ENCODE results near the gene ESR2. TPM values are rescaled to one million over a fixed set of nuclear protein-coding genes. Genes with fewer than 3 reads are reported as not detected.

Gene ESR2
- polyA plus RNA-seq, 1 of the 3 experiments (the other 2 are of a cell fraction) = 0.03 TPM

DNA sequence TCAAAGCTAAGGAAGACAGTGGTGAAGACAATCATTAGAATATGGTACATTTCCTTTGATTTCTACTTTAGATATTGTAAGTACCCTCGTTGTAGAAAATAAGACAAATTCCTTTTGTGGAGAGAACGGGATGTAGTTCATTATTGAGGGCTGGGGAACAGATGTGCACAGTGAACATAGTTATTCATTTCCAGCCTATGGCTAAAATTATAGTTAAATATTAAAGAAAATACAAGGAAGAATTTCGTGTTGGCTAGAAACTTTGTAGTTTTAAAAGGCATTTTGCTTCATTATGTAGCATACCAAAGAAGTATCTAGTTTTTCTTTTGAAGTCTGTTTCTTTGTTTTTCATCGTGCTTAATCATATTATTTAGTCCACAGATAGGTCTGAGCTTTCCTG, 201.8 kb downstream of the ESR2 start:
- H3K9ac ChIP-seq = no peak overlapping the region
- TF ChIP-seq SIN3A (IDR thresholded peaks at IDR 0.05; ENCODE audit: borderline replicate concordance, low read depth, low read length) = no peak
- TF ChIP-seq, protein P1, sequence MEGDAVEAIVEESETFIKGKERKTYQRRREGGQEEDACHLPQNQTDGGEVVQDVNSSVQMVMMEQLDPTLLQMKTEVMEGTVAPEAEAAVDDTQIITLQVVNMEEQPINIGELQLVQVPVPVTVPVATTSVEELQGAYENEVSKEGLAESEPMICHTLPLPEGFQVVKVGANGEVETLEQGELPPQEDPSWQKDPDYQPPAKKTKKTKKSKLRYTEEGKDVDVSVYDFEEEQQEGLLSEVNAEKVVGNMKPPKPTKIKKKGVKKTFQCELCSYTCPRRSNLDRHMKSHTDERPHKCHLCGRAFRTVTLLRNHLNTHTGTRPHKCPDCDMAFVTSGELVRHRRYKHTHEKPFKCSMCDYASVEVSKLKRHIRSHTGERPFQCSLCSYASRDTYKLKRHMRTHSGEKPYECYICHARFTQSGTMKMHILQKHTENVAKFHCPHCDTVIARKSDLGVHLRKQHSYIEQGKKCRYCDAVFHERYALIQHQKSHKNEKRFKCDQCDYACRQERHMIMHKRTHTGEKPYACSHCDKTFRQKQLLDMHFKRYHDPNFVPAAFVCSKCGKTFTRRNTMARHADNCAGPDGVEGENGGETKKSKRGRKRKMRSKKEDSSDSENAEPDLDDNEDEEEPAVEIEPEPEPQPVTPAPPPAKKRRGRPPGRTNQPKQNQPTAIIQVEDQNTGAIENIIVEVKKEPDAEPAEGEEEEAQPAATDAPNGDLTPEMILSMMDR (IDR thresholded peaks at IDR 0.05) = no peak
- no peaks in the 10 kb centered on the region for H3K27me3 ChIP-seq (ENCODE audit: insufficient read depth)
- H3K79me2 ChIP-seq (ENCODE audit: insufficient read depth) = no peaks in the 10 kb centered on the region
- no peak for DNase-seq
- peaks cover 5 to 8% of the 10 kb centered on the region in 2 experiments for H3K36me3 ChIP-seq (replicated peaks in 1 of 2; ENCODE audit: control insufficient read depth in 1 of 2, insufficient read depth in 2 of 2, low read length in 1 of 2)
- H3K9me3 ChIP-seq = no peaks in the 10 kb centered on the region
- no peak overlapping the region for H3K4me2 ChIP-seq
- no peaks in the 10 kb centered on the region for H4K20me1 ChIP-seq (ENCODE audit: insufficient read depth)
- H2AFZ ChIP-seq (ENCODE audit: low read depth) = no peak overlapping the region
- H3F3A ChIP-seq (replicated peaks; ENCODE audit: insufficient read depth) = no peaks in the 10 kb centered on the region
- no peaks in the 10 kb centered on the region for H3K4me1 ChIP-seq (ENCODE audit: control insufficient read depth in 1 of 2, insufficient read depth in 2 of 2, low read depth in 1 of 2, low read length in 1 of 2)
- no peak overlapping the region for H3K4me3 ChIP-seq (ENCODE audit: low read depth in 2 of 2, low read length in 1 of 2)
- ChIA-PET CTCF (no interaction called here), POLR2A (no interaction called here)
- 64% methylated on average over 4 of the region's 4 CpGs for WGBS (ENCODE audit: low lambda C conversion rate)
- no peaks in the 10 kb centered on the region for H3K9me2 ChIP-seq
- H3K27ac ChIP-seq (ENCODE audit: low read depth in 2 of 2, low read length in 1 of 2) = no peak overlapping the region

DNA sequence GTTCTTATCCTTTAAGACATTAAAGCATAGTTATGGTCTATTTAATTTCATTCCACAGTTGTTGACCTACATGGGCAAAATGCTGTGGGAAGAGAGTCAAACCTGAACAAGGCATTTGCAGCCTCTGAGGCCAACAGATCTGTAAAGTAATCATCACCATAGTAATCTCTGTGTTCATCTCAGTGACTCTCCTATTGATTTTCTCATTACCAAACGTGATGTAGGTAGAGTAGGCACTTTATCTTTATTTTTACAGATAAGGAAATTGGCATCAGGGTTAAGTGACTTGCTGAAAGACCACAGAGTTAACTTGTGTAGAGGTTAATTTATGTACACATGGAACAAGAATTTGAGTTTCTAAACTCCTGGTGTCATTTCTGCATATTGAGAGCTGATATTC, 203.0 kb downstream of the ESR2 start:
- ChIA-PET CTCF (no interaction called here), POLR2A (no interaction called here)
- 64% methylated on average over 1 of the region's 1 CpG for WGBS (ENCODE audit: low lambda C conversion rate)
- Histone ChIP-seq H3K9ac (no peak overlapping the region), H3K9me2 (no peaks in the 10 kb centered on the region), H3K36me3 (replicated peaks in 1 of 2; ENCODE audit: control insufficient read depth in 1 of 2, insufficient read depth in 2 of 2, low read length in 1 of 2) (peaks cover 5 to 8% of the 10 kb centered on the region in 2 experiments), H4K20me1 (ENCODE audit: insufficient read depth) (no peaks in the 10 kb centered on the region), H3K79me2 (ENCODE audit: insufficient read depth) (no peaks in the 10 kb centered on the region), H3K27ac (ENCODE audit: low read depth in 2 of 2, low read length in 1 of 2) (no peak overlapping the region), H3F3A (replicated peaks; ENCODE audit: insufficient read depth) (no peaks in the 10 kb centered on the region), H2AFZ (ENCODE audit: low read depth) (no peak overlapping the region), H3K4me3 (ENCODE audit: low read depth in 2 of 2, low read length in 1 of 2) (no peak overlapping the region), H3K9me3 (no peaks in the 10 kb centered on the region), H3K27me3 (ENCODE audit: insufficient read depth) (no peaks in the 10 kb centered on the region), H3K4me2 (no peak overlapping the region), H3K4me1 (ENCODE audit: control insufficient read depth in 1 of 2, insufficient read depth in 2 of 2, low read depth in 1 of 2, low read length in 1 of 2) (no peaks in the 10 kb centered on the region)
- TF ChIP-seq FOXM1 (IDR thresholded peaks at IDR 0.05; ENCODE audit: low read depth) (no peak), NRF1 (IDR thresholded peaks at IDR 0.05; ENCODE audit: low read depth, low read length) (no peak), ELF1 (IDR thresholded peaks at IDR 0.05) (no peak), SIN3A (IDR thresholded peaks at IDR 0.05; ENCODE audit: borderline replicate concordance, low read depth, low read length) (no peak)
- DNase-seq = no peak

DNA sequence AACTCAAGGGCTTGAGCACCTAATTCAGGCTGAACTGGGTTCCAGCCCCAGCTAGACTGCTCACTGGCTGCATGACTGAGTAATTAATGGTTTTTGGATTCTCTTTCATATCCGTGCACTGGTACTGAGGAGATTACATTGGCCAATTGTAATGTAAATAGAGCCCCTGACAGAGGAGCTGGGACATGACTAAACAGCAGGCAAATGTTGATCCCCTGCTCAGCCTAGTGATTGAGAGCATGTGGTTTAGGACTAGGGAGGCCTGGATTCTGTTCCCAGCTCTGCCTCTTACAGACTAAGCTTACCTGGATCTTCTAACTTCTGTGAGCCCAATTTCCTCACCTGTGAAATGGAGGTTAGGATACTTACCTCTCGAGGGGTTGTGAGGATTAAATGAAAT, 204.3 kb downstream of the ESR2 start:
- ChIA-PET CTCF (no interaction called here), POLR2A (no interaction called here)
- H3K4me1 ChIP-seq (ENCODE audit: control insufficient read depth in 1 of 2, insufficient read depth in 2 of 2, low read depth in 1 of 2, low read length in 1 of 2) = no peaks in the 10 kb centered on the region

More for the DNA sequence above, 204.3 kb downstream of the ESR2 start:
- no peaks in the 10 kb centered on the region for H3K9me3 ChIP-seq
- no peak overlapping the region for H3K4me2 ChIP-seq
- WGBS (ENCODE audit: low lambda C conversion rate) = 88% methylated on average over 2 of the region's 2 CpGs
- H4K20me1 ChIP-seq (ENCODE audit: insufficient read depth) = no peaks in the 10 kb centered on the region
- DNase-seq = no peak
- no peak overlapping the region for H3K27ac ChIP-seq (ENCODE audit: low read depth in 2 of 2, low read length in 1 of 2)
- no peak overlapping the region for H3K4me3 ChIP-seq (ENCODE audit: low read depth in 2 of 2, low read length in 1 of 2)
- no peak overlapping the region for H2AFZ ChIP-seq (ENCODE audit: low read depth)
- TF ChIP-seq, protein P1 (IDR thresholded peaks at IDR 0.05) = no peak
- TF ChIP-seq SIN3A (IDR thresholded peaks at IDR 0.05; ENCODE audit: borderline replicate concordance, low read depth, low read length) (no peak), GATA2 (CRISPR knock-in tag; IDR thresholded peaks at IDR 0.05) (no peak), EZH2phosphoT487 (IDR thresholded peaks at IDR 0.05; ENCODE audit: borderline replicate concordance, low read depth) (no peak), TAF1 (IDR thresholded peaks at IDR 0.05; ENCODE audit: borderline replicate concordance, low read depth, low read length) (no peak), RAD21 (IDR thresholded peaks at IDR 0.05; ENCODE audit: low read length) (no peak), MEF2A (IDR thresholded peaks at IDR 0.05; ENCODE audit: borderline replicate concordance, low read depth) (no peak)
- no peak overlapping the region for H3K9ac ChIP-seq
- H3K36me3 ChIP-seq (replicated peaks in 1 of 2; ENCODE audit: control insufficient read depth in 1 of 2, insufficient read depth in 2 of 2, low read length in 1 of 2) = peaks cover 5 to 8% of the 10 kb centered on the region in 2 experiments
- H3K9me2 ChIP-seq = no peaks in the 10 kb centered on the region
- no peaks in the 10 kb centered on the region for H3K27me3 ChIP-seq (ENCODE audit: insufficient read depth)
- H3K79me2 ChIP-seq (ENCODE audit: insufficient read depth) = no peaks in the 10 kb centered on the region
- no peaks in the 10 kb centered on the region for H3F3A ChIP-seq (replicated peaks; ENCODE audit: insufficient read depth)

All from SK-N-SH (cell line).